GM18502 (cell line): ENCODE results near the gene MCRIP2.

ENCODE experiments used
- ATAC-seq: cut with Tn5 transposase; IDR thresholded peaks from one replicate; pipeline ENCODE4 v1.9.1; 2021; ENCODE audit warnings: mild to moderate bottlenecking; ENCODE audit not compliant: unreplicated experiment, poor library complexity

Gene MCRIP2

DNA sequence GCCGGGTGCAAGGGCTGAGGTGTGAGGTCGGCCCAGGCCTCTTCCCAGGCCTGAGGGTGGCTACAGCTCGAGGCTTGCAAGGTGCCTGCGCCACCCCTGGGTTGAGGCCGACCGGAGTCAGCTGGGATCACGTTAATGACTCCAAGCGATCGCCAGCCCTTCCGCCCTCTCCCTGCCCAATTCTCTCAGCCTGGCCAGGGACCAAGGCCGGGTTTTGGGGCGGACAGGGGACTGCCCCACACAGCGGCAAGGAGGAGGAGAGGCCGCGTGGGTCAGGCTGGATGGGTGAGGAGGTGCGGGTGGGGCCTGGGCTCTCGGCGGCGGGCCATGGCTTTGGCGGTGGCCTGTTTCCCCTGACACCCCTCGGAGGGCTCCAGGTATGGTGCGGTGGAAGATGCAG, 51.7 kb downstream of the MCRIP2 start:
- ATAC-seq = no peak

DNA sequence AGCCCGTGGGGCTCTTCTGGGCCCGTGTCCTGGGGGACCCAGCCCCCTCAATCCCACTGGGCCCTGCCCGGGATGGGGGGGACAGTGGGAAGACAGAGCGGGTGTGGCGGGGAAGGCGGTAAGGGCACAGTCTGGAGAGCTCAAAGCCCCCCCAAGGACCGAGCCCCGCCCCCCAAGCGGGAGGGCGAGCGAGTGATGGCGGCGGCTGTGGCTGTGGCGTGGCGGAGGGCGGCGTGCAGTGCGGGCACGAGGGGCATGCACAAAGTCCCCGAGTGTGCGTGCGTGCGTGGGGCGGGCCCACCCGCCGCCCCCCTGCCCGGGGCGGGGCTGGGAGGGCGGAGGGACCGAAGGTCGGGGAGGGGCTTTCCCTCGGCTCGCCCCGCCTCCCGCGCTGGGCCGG, 52.1 kb downstream of the MCRIP2 start:
- ATAC-seq = no peak

DNA sequence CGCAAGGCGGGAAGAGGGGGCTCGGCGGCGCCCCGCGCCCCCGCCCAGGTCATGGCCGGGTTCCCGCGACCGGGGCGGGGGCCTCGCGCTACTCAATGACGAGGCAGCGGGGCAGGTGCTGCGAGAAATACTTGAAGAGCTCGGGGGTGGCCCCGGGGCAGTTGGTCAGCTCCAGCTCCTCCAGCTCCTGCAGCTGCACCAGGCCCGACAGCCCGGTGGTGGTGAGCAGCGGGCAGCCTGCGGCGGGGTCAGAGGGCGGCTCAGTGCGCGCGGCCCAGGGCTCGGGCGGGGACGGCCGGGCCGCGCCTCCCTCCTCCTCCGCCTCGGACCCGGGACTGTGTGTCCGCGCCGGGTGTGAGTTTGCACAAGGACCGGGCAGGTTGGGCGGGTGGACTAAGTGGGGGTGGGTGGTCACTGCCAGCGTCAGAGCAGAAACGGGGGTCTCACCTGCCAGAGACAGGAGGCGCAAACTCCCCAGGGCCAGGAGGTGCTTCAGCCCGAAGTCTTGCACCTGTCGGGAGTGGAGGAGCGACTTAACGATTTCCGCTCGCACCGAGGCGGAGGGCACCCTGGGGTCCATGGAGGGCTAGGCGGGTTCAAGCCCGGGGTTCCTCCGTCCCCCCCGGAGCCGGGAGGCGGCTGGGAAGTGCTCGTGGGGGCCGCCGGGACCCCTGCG, 52.7 kb downstream of the MCRIP2 start:
- ATAC-seq = no peak

DNA sequence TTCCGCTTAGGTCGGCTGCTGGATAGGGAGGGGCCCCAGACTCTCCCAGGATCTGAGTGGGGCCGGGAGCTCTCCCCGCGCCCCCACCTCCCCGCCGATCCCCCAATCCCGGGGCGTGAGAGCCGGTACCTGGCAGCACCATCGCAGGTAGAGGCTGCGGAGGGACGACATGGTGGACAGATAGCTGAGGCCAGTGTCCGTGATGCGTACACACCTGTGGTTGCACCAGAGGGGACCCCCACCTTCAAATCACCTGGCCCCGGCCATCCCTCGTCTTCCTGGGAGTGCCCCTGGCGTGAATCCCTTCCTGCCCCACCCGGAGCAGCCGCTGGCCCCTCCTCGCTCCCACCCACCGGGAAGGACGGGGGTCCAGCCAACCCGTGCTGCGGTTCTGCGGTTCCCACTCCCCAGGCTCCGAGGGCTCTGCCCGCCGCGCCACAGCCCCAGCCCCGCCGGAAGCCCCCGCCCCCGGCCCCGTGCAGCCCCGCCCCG, 53.3 kb downstream of the MCRIP2 start:
- ATAC-seq = no peak

DNA sequence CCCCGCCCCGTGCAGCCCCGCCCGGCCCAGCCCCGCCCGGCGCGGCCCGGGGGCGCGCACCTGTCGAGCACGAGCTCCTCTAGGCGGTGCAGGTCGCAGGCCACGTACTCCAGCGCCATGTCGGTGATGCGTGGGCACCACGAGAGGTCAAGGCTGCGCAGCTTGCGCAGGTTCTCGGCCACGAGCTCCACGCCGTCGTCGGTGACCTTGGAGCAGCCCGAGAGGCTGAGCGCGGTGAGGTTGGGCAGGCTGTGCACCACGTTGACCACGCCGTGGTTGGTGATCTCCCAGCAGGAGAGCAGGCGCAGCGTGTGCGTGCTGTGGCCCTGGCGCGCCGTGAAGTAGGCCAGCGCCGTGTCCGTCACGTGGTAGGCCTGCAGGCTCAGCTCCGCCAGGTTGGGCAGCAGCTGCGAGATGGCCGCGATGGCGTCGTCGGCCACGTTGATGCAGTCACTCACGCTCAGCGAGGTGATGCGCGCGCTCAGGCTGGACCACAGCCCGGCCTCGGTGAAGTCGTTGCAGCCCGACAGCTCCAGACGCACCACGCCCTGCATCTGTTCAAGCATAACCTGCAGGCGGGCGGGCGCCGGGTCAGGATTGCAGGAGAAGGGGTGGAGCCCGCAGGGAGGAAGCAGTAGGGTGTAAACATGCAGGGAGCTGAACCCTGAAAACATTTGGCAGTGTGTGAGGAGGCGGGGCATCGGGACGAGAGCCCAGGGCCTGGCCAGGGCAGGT, 53.9 kb downstream of the MCRIP2 start:
- no peak for ATAC-seq
